ENCODE data around the gene AURKAIP1. TPM values are rescaled to one million over a fixed set of nuclear protein-coding genes. Genes with fewer than 3 reads are reported as not detected.

Gene AURKAIP1
- polyA plus RNA-seq, 1 donor (not counting 4 experiments of a cell fraction or from before 2014, with no cell fraction given): 86.9 TPM

GRCh38 chr1:1400576-1401456, 25.8 kb upstream of the AURKAIP1 start:
- H3K4me3 ChIP-seq (ENCODE audit: control insufficient read depth in 2 of 3, extremely low read depth in 1 of 3, insufficient read depth in 2 of 3, low read depth in 1 of 3, low read length in 3 of 3): peak overlapping the region; percentile 88 to 94 (median 92)
- peaks cover 39% of the 10 kb centered on the region for H3K4me1 ChIP-seq (ENCODE audit: control insufficient read depth, extremely low read depth, insufficient read depth, low read length)
- peaks cover 7% of the 10 kb centered on the region for H4K20me1 ChIP-seq (ENCODE audit: control insufficient read depth, extremely low read depth, insufficient read depth, low read length)
- dilution Hi-C loops (cut with MboI; ENCODE audit: extremely low pct_ligation_motif_present, low sequenced_read_pairs): no loop called here
- peaks cover 66% of the 10 kb centered on the region for H3K79me2 ChIP-seq (ENCODE audit: control insufficient read depth, insufficient read depth, low read length)
- H3K36me3 ChIP-seq (ENCODE audit: control insufficient read depth in 2 of 2, extremely low read depth in 1 of 2, insufficient read depth in 2 of 2, low read length in 2 of 2): peaks cover 35 to 43% of the 10 kb centered on the region in 2 experiments
- peak overlapping the region; percentile 90 for H3K9ac ChIP-seq (ENCODE audit: control insufficient read depth, extremely low read depth, insufficient read depth, low read length)
- no peak overlapping the region for H2AFZ ChIP-seq (ENCODE audit: control insufficient read depth, low read length)
- H3K27me3 ChIP-seq (ENCODE audit: control insufficient read depth, extremely low read depth, insufficient read depth, low read length): no peaks in the 10 kb centered on the region
- no peak for TF ChIP-seq CTCF (optimal IDR thresholded peaks at IDR 0.05 in 1 of 3, IDR thresholded peaks at IDR 0.05 in 1 of 3, conservative IDR thresholded peaks at IDR 0.05 in 1 of 3; ENCODE audit: extremely low read depth in 1 of 3, insufficient read depth in 2 of 3, low read length in 3 of 3)
- TF ChIP-seq EZH2 (IDR thresholded peaks at IDR 0.05; ENCODE audit: low read length): no peak
- H3K9me3 ChIP-seq (ENCODE audit: control insufficient read depth, low read depth, low read length): no peaks in the 10 kb centered on the region
- DNase-seq (ENCODE audit: low read depth, low spot score) (no peak), FAIRE-seq (no peak)
- H3K27ac ChIP-seq (ENCODE audit: control insufficient read depth, insufficient read depth, low read length): no peak overlapping the region
- H3K4me2 ChIP-seq (ENCODE audit: control insufficient read depth, extremely low read depth, insufficient read depth, low read depth, low read length): peak overlapping the region; percentile 88
- H3K9me1 ChIP-seq (ENCODE audit: control insufficient read depth, extremely low read depth, insufficient read depth, low read length): no peaks in the 10 kb centered on the region

- Histone ChIP-seq H2AFZ (ENCODE audit: control insufficient read depth, low read length) (no peak overlapping the region), H3K9me3 (ENCODE audit: control insufficient read depth, low read depth, low read length) (no peaks in the 10 kb centered on the region), H3K4me3 (ENCODE audit: control insufficient read depth in 2 of 3, extremely low read depth in 1 of 3, insufficient read depth in 2 of 3, low read depth in 1 of 3, low read length in 3 of 3) (peak overlapping the region; percentile 88 to 94 (median 92))
These were observed 25.0 kb upstream of the AURKAIP1 start for GRCh38 chr1:1399872-1400575.

More at GRCh38 chr1:1399872-1400575, 25.0 kb upstream of the AURKAIP1 start:
- dilution Hi-C loops (cut with MboI; ENCODE audit: extremely low pct_ligation_motif_present, low sequenced_read_pairs): no loop called here
- Histone ChIP-seq H3K27ac (ENCODE audit: control insufficient read depth, insufficient read depth, low read length) (peak overlapping the region; percentile 72), H3K36me3 (ENCODE audit: control insufficient read depth in 2 of 2, extremely low read depth in 1 of 2, insufficient read depth in 2 of 2, low read length in 2 of 2) (peaks cover 30 to 41% of the 10 kb centered on the region in 2 experiments), H3K79me2 (ENCODE audit: control insufficient read depth, insufficient read depth, low read length) (peaks cover 66% of the 10 kb centered on the region), H4K20me1 (ENCODE audit: control insufficient read depth, extremely low read depth, insufficient read depth, low read length) (peaks cover 7% of the 10 kb centered on the region), H3K4me2 (ENCODE audit: control insufficient read depth, extremely low read depth, insufficient read depth, low read depth, low read length) (peak overlapping the region; percentile 88), H3K27me3 (ENCODE audit: control insufficient read depth, extremely low read depth, insufficient read depth, low read length) (no peaks in the 10 kb centered on the region), H3K9ac (ENCODE audit: control insufficient read depth, extremely low read depth, insufficient read depth, low read length) (peak overlapping the region; percentile 90), H3K9me1 (ENCODE audit: control insufficient read depth, extremely low read depth, insufficient read depth, low read length) (no peaks in the 10 kb centered on the region), H3K4me1 (ENCODE audit: control insufficient read depth, extremely low read depth, insufficient read depth, low read length) (peaks cover 37% of the 10 kb centered on the region)
- TF ChIP-seq EZH2 (IDR thresholded peaks at IDR 0.05; ENCODE audit: low read length) (no peak), CTCF (optimal IDR thresholded peaks at IDR 0.05 in 1 of 3, IDR thresholded peaks at IDR 0.05 in 1 of 3, conservative IDR thresholded peaks at IDR 0.05 in 1 of 3; ENCODE audit: extremely low read depth in 1 of 3, insufficient read depth in 2 of 3, low read length in 3 of 3) (no peak)
- no peak for DNase-seq (ENCODE audit: low read depth, low spot score)
- no peak for FAIRE-seq

Measured in keratinocyte (primary cell).